Measurements from ENCODE around the gene MORF4L2.
"Not testable (repeated sequence)": the region's sequence is repeated elsewhere in the genome, so short reads cannot be mapped to it uniquely, and the experiment has no call there.

Gene MORF4L2

GRCh38 chrX:103678199-103678993 lies 8.1 kb downstream of the MORF4L2 start:
- DNase-seq (ENCODE audit: low spot score), result no peak

GRCh38 chrX:103674531-103675454 lies 11.7 kb downstream of the MORF4L2 start:
- no peak for DNase-seq (ENCODE audit: low spot score)

DNA sequence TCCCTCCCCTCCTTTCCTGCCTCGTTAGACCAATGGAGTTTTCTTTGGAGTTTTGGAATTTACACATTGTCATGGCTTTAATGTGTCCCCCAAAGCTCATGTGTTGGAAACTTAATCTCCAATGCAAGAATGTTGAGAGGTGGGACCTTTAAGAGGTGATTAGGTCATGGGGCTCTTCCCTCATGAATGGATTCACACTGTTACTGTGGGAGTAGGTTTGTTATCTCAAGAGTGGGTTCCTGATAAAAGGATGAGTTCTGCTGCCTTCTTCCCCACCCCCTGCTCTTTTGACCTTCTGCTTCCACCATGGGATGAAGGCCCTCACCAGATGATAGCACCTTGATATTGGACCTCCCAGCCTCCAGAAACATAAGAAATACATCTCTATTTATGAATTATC lies 16.8 kb downstream of the MORF4L2 start:
- no peak for DNase-seq (ENCODE audit: low spot score)

- no peak for DNase-seq (ENCODE audit: low spot score)
Measured at GRCh38 chrX:103666202-103667107, 20.0 kb downstream of the MORF4L2 start.

- DNase-seq (ENCODE audit: low spot score), result no peak
Measured at GRCh38 chrX:103663981-103664762, 22.3 kb downstream of the MORF4L2 start.

- DNase-seq (ENCODE audit: low spot score), result not testable (repeated sequence)
Measured at GRCh38 chrX:103659460-103659859, 27.0 kb downstream of the MORF4L2 start.

DNA sequence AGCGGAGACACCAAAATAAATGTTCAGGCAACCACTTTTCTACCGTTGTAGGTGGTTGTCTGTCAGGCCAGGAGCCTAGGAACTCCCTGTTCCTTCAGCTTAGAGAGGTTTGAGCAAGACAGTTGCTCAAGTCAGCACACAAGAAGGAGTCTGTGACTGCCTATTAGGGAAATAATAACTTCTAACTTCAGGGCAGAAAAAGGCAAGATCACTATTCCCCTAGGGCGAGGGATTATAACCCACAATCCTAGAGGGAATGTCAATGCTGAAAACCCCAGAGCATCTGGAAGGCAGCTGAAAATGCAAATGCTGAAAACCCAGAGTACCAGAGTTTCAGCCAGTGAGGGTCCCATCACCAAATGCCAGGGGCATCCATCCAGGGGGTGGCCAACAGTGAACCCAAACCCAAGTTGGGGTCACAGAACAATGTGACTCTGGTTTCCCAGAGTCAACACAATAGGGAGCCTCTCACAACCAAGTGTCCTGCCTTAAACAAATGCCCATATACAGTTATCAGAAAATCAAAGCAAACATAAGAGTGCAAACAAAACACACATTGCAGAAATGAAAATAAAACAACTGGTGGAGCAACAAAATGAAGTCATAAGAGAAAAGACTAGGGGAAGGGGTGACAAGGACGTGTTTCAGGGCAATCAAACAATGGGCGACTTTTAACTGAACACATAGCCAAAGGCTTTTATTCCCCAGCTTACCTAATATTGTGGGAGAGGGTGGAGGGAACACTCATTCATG lies 27.6 kb downstream of the MORF4L2 start:
- DNase-seq (ENCODE audit: low spot score), result no peak

DNA sequence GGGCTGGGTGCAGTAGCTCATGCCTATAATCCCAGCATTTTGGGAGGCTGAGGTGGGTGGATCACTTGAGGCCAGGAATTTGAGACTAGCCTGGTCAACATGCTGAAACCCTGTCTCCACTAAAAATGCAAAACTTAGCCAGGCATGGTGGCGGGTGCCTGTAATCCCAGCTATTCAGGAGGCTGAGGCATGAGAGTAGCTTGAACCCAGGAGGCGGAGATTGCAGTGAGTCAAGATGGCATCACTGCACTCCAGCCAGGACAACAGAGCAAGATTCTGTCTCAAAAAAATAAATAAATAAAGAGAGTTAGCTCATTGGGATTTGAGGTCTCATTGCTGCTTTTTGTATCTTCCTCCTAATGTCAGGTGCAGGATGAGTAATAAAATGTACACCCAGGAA lies 29.4 kb downstream of the MORF4L2 start:
- not testable (repeated sequence) for DNase-seq (ENCODE audit: low spot score)

DNA sequence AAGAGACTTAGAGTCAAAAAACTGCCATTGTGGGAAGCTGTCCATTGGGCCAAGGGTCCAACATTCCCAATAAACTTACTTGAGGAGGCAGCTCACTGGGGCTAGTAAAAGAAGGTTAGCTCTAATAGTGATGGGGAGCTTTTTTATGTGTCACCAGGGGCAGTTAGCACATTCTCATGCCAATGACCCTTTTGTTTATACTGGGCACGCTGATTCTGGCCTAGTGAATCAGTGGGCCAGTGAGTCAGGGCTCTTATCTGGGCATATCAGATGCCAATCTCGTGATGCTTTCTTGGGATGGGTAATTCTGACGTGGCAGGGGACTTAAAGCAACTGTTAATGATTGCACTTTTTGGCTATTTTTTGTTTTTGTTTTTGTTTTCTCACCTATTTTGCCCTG lies 29.9 kb downstream of the MORF4L2 start:
- no peak for DNase-seq (ENCODE audit: low spot score)

DNA sequence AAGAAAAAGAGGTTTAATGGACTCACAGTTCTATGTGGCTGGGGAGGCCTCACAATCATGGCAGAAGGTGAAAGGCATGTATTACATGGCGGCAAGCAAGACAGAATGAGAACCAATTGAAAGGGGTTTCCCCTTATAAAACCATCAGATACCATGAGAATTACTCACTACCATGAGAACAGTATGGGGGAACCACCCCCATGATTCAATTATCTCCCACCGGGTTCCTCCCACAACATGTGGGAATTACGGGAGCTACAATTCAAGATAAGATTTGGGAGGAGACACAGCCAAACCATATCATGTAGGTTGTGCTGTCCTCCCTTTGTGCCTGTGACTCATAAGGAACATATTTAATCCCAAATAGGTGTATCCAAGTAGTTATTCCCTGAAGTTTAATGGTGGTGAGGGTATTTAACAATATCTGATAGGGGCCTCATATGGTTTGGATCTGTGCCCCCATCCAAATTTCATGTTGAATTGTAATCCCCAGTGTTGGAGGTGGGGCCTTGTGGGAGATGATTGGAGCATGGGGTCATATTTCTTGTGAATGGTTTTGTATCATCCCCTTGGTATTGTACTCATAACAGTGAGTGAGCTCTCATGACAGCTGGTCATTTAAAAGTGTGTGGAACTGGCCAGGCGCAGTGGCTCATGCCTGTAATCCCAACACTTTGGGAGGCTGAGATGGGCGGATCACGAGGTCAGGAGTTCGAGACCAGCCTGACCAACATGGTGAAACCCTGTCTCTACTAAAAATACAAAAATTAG lies 31.1 kb downstream of the MORF4L2 start:
- not testable (repeated sequence) for DNase-seq (ENCODE audit: low spot score)

DNA sequence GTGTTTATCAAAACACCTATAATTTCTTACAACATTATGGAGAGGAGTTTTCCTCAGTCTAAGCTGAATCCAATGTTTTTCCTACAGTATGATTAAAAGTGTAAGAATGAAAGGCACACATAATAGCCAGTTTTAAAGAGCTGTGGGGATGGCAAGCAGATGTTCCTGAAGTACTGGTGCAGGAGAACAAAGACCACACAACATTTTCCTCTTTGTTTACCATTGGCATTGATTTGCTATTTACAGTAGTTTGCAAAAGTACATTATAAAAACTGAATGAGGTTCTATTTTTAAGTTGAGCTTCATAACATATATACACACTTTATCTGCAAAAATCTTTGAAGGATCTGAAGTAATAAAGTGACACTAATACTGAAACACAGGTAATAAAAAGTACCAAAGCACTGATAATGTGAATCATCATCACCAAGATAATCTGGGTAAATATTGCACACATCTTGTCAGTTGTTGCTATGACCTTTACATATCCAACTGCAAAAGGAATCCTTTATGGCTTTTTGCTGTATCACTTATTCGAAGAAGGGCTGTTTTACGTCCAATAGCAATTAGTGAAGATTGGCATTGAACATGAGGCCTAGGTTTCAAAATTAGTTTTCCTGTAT lies 35.2 kb downstream of the MORF4L2 start:
- DNase-seq (ENCODE audit: low spot score), result no peak

DNA sequence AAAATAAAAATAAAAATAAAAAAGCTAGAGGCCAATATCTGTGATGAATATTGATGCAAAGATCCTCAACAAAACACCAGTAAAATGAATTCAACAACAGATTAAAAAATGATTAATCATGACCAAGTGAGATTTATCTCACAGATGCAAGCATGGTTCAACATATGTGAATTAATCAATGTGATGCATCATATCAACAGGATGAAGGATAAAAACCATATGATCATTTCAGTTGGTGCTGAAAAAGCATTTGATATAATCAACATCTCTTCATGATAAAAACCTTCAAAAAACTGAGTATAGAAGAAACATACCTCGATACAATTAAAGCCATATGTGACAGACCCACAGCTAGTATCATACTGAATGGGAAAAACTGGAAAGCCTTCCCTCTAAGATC lies 38.9 kb downstream of the MORF4L2 start:
- no peak for DNase-seq (ENCODE audit: low spot score)

DNA sequence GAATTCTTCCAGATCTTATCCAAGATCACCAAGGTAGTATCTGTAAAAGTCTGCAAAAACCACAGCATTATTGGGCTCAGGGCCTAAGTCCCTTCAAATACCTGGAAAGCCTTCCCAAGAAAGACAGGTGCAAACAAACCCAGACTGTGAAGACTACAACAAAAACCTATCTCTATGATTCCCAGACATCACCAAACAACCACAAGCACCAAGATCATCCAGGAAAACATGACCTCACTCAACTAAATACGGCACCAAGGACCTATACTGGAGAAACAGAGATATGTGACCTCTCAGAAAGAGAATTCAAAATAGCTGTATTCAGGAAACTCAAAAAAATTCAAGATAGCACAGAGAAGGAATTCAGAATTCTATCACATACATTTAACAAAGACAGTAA lies 42.4 kb downstream of the MORF4L2 start:
- DNase-seq (ENCODE audit: low spot score), result no peak

DNA sequence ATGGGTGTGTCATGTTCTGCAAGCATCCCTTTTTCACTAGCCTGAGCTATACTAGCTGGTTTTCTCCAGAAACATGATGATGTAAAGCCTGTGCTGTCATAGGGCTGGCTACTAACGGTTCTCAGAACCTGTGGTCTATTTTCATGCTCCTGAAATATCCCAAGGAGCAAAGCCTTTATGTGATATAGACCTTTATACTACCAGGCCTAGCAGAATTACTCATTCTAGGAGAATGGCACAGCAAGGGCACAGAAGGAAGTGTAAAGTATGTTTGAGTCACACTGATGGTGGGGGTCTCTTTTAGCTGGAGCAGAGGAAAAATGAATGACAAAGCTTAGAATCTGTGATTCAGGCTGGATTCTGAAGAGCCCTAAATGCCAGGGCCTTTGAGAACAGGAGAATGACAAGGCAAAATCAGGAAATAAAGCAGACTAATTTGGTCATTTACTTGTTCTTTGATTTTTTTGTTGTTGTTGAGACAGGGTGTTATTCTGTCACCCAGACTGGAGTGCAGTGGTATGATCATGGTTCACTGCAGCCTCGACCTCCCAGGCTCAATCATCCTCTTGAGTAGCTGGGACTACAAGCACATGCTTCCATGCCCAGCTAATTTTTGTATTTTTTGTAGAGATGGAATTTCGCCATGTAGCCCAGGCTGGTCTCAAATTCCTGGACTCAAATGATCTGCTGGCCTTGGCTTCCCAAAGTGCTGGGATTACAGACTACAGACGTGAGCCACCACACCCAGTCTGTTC lies 45.9 kb downstream of the MORF4L2 start:
- DNase-seq (ENCODE audit: low spot score), result no peak

DNA sequence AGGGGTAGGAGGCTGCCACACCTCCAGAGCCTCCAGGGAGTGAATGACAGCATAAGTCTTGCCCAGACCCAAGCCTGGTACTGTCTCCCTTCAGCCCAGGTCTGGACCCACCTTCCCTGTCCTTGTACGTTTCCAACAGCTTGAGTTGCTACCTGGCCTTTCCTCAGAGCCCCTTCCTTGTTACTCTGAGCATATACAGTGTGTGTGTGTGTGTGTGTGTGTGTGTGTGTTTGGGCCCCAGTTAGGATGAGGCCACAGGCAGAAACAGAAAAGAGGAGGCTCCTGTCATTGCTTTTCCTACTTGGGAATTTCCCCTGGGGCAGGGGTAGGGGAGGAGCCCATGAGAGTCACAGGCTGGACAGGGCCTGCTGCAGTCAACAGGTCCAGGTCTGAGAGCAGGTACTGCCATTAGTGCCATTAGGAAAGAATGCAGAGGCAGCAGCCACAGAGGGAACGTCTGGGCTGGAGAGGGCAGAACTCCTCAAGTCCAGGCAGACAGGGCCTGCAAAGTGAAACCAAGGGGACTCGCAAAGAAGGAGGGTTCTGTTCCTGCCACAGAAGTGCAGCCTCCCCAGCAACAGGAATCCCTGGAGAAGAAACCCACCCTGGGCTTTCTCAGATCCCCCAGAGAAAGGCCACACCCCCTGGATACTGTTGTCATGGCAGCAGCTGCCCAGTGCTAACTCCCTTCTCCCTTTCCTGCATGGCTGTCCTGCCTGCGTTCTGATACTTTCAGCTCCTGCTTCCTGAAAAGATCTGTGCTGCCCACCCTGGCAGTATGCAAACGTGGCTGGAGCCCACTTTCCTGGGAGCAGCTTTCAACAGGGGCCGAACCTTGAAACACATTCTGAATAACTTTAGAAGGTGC lies 47.8 kb downstream of the MORF4L2 start:
- DNase-seq (ENCODE audit: low spot score), result not testable (repeated sequence)

DNA sequence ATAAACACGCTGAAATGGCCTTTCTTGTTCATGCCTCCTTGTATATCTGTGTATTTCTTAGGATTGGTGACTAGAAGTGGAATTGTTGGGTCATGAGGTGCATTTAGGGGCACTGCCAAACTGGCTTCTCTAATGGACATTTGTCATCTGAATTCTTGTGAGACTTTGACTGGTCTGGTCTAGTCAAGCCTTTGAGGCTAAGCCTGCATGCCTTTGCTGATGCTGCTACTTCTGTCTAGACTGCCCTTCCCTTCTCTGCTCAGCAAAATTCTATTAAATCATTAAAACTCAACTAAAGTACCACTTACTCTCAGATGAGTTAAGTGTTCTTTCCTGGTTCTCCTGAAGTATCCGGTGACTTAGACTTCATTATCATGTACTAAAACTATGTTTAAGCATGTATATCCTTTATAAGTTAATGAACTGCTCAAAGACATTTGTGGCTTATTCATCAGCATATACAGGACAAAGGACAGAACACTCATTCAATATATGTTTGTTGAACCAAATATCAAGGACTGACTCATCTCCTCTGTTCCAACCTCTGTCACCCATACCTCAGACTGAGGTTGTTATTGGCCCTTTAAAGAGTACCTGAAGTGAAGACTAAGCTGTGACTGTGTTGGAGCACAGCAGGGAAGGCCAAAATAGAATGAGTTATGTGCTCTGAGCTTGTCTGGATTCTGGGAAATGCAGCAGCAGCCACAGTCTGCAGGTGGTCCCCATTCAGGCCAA lies 48.7 kb downstream of the MORF4L2 start:
- DNase-seq (ENCODE audit: low spot score), result no peak

DNA sequence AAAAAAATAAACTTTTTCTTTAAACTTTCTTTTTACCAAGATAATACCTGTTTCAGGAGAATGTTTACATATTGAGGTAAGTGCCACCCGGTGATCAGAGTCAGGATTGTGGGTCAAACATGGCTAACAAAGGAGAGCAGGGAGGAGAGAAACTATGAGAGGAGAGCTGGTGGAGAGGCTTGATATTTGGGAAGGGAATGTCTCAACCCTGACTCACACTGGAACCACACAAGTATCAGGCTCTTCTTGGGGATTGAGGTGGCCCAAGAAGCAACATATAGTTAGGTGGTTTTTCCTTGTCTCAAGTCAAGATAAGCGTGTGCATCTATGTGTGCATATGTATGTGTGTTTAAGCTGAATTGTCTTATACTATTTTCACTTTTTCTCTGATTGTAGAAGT lies 51.1 kb downstream of the MORF4L2 start:
- DNase-seq (ENCODE audit: low spot score), result no peak

Data from germinal center (tissue), 1 donor.